Measurements from ENCODE around the gene ACOXL. TPM values are rescaled to one million over a fixed set of nuclear protein-coding genes. Genes with fewer than 3 reads are reported as not detected.

ACOXL gene
- total RNA-seq, 1 donor from 2014 or later, result not detected

DNA sequence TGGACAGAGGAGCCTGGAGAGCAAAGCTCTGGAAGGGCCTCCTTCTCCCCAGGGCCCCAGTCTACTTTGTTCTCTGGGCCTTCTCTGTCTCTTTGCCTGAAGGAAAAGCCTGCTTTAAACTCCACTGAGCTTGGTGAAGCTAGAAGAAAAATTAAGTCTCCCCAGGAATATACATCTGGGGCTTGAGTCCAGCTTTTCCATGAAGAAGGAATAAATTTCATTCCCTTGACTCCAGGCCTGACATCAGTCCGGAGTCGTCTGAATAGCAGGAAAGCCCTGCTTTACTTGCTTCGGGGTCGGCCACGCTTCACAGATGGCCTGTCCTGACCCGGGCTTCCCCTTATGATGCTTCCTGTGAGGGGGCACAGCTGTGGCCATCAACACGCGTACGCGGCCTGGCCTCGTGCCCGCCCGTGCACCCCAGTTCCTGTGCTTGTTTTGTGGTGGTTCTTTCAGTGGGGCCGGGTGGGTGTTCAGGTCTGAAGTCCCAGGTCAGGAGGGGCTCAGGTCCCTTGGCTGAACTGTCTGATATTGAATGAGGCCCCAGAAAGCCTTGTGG, 73.6 kb downstream of the ACOXL start:
- no peak overlapping the region for H3K27ac Mint-ChIP-seq (ENCODE audit: unreplicated experiment)

DNA sequence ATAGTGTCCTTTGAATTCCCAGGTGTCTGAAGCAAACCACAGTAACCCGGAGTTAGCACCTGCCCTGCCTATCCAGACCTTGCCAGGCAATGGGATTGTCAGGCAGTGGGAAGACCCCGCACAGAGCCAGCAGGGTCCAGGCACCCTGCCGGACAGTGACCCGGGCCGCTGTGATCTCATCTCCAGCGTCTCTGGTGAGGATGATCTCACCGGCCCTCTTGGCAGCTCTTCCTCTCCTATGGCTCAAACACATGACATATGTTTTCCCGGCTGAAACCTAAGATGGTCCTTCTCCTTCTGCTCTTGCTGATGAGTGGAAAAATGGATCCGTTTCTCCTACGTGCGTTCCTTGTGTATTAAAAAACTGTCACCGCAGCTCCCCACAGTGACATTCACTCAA, 75.1 kb downstream of the ACOXL start:
- Mint-ChIP-seq H3K4me3 (no peak overlapping the region), H3K27ac (ENCODE audit: unreplicated experiment) (peak overlapping the region; percentile 68), H3K27me3 (ENCODE audit: low read depth) (no peaks in the 10 kb centered on the region), H3K9me3 (peaks cover 9% of the 10 kb centered on the region), H3K36me3 (ENCODE audit: low read depth) (peaks cover 6% of the 10 kb centered on the region), H3K4me1 (peaks cover 5% of the 10 kb centered on the region)
- TF ChIP-seq, protein P1, sequence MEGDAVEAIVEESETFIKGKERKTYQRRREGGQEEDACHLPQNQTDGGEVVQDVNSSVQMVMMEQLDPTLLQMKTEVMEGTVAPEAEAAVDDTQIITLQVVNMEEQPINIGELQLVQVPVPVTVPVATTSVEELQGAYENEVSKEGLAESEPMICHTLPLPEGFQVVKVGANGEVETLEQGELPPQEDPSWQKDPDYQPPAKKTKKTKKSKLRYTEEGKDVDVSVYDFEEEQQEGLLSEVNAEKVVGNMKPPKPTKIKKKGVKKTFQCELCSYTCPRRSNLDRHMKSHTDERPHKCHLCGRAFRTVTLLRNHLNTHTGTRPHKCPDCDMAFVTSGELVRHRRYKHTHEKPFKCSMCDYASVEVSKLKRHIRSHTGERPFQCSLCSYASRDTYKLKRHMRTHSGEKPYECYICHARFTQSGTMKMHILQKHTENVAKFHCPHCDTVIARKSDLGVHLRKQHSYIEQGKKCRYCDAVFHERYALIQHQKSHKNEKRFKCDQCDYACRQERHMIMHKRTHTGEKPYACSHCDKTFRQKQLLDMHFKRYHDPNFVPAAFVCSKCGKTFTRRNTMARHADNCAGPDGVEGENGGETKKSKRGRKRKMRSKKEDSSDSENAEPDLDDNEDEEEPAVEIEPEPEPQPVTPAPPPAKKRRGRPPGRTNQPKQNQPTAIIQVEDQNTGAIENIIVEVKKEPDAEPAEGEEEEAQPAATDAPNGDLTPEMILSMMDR (conservative IDR thresholded peaks at IDR 0.05), result no peak
- DNase-seq (ENCODE audit: low read depth, low spot score), result no peak

More for the DNA sequence above, 73.6 kb downstream of the ACOXL start:
- H3K36me3 Mint-ChIP-seq (ENCODE audit: low read depth), result peaks cover 6% of the 10 kb centered on the region
- TF ChIP-seq, protein P1 (conservative IDR thresholded peaks at IDR 0.05), result no peak
- H3K4me1 Mint-ChIP-seq, result peaks cover 4% of the 10 kb centered on the region
- no peaks in the 10 kb centered on the region for H3K27me3 Mint-ChIP-seq (ENCODE audit: low read depth)
- no peak overlapping the region for H3K4me3 Mint-ChIP-seq
- peaks cover 9% of the 10 kb centered on the region for H3K9me3 Mint-ChIP-seq
- no peak for DNase-seq (ENCODE audit: low read depth, low spot score)

DNA sequence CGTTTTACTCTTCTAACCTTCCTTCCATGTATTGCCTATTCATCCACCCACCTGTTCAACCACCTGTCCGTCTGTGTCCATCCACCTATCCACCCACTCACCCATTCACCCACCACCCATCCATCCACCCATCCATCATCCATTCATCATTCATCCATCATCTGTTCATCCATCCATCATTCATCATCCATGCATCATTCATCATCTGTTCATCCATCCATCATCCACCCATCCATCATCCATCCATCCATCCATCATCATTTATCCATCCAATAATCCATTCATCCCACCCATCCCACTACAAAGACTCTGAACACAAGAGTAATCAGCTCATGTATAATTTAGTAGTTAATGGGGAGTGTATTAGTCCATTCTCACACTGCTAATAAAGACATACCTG, 78.0 kb downstream of the ACOXL start:
- no peak for DNase-seq (ENCODE audit: low read depth, low spot score)
- Mint-ChIP-seq H3K27me3 (ENCODE audit: low read depth) (no peaks in the 10 kb centered on the region), H3K9me3 (no peaks in the 10 kb centered on the region), H3K27ac (ENCODE audit: unreplicated experiment) (no peak overlapping the region), H3K4me1 (peaks cover 5% of the 10 kb centered on the region), H3K36me3 (ENCODE audit: low read depth) (no peaks in the 10 kb centered on the region), H3K4me3 (no peak overlapping the region)
- TF ChIP-seq, protein P1 (conservative IDR thresholded peaks at IDR 0.05), result no peak

GRCh38 chr2:110812726-110813645, 80.6 kb downstream of the ACOXL start:
- Mint-ChIP-seq H3K9me3 (no peaks in the 10 kb centered on the region), H3K27me3 (ENCODE audit: low read depth) (no peaks in the 10 kb centered on the region), H3K36me3 (ENCODE audit: low read depth) (no peaks in the 10 kb centered on the region), H3K27ac (ENCODE audit: unreplicated experiment) (peak overlapping the region; percentile 36), H3K4me3 (no peak overlapping the region), H3K4me1 (peaks cover 5% of the 10 kb centered on the region)
- DNase-seq (ENCODE audit: low read depth, low spot score), result no peak
- TF ChIP-seq, protein P1 (conservative IDR thresholded peaks at IDR 0.05), result no peak

DNA sequence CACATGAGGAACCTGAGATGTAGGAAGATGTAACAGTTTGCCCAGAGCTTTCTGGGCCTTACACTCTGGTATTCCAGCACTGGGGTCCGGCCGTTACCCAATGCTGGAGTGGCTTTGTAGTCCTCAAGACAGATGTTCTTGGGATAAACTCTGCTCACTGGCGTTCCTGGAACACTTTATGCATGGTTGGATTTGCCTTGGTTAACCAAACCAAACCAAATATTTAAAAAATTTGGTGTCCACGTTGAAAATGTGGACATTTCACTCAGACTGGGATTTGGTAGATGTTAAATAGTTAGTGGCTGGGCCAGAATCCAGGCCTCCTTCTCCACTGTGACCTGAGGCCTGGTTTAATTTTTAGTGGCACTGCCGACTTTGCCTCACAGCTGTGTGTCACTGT, 81.5 kb downstream of the ACOXL start:
- no peak for DNase-seq (ENCODE audit: low read depth, low spot score)
- Mint-ChIP-seq H3K27ac (ENCODE audit: unreplicated experiment) (no peak overlapping the region), H3K9me3 (no peaks in the 10 kb centered on the region), H3K36me3 (ENCODE audit: low read depth) (no peaks in the 10 kb centered on the region), H3K4me1 (peaks cover 5% of the 10 kb centered on the region), H3K4me3 (no peak overlapping the region), H3K27me3 (ENCODE audit: low read depth) (no peaks in the 10 kb centered on the region)
- TF ChIP-seq, protein P1 (conservative IDR thresholded peaks at IDR 0.05), result no peak

Data from neural crest cell (in vitro differentiated cells).